ENCODE results near the gene TUSC2.

The TUSC2 gene

GRCh38 chr3:50334339-50335075, 6.5 kb upstream of the TUSC2 start:
- DNase-seq (ENCODE audit: low read depth): no peak

- DNase-seq (ENCODE audit: low read depth): no peak
Measured at GRCh38 chr3:50333744-50334328, 5.8 kb upstream of the TUSC2 start.

- no peak for DNase-seq (ENCODE audit: low read depth)
Measured at GRCh38 chr3:50331364-50331907, 3.4 kb upstream of the TUSC2 start.

- DNase-seq (ENCODE audit: low read depth): no peak
Measured at GRCh38 chr3:50330330-50330729, 2.3 kb upstream of the TUSC2 start.

- DNase-seq (ENCODE audit: low read depth): no peak
Measured at GRCh38 chr3:50327129-50327528, 894 bp downstream of the TUSC2 start.

- no peak for DNase-seq (ENCODE audit: low read depth)
Measured at GRCh38 chr3:50326182-50326541, 1.9 kb downstream of the TUSC2 start.

- no peak for DNase-seq (ENCODE audit: low read depth)
Measured at GRCh38 chr3:50325497-50326181, 2.4 kb downstream of the TUSC2 start.

- no peak for DNase-seq (ENCODE audit: low read depth)
Measured at GRCh38 chr3:50325113-50325480, 2.9 kb downstream of the TUSC2 start.

- peak; percentile 37 for DNase-seq (ENCODE audit: low read depth)
Measured at GRCh38 chr3:50324351-50325112, 3.5 kb downstream of the TUSC2 start.

- no peak for DNase-seq (ENCODE audit: low read depth)
Measured at GRCh38 chr3:50323614-50324199, 4.3 kb downstream of the TUSC2 start.

GRCh38 chr3:50323092-50323600, 4.9 kb downstream of the TUSC2 start:
- DNase-seq (ENCODE audit: low read depth): no peak

GRCh38 chr3:50322386-50323091, 5.5 kb downstream of the TUSC2 start, which contains the start of gene HYAL2:
Gene HYAL2, minus strand, starts transcription at chr3:50322745. Its CDS starts 2,256 bp downstream, at chr3:50320489.
- no peak for DNase-seq (ENCODE audit: low read depth)

- DNase-seq (ENCODE audit: low read depth): no peak
Measured at GRCh38 chr3:50322115-50322385, 6.0 kb downstream of the TUSC2 start.

GRCh38 chr3:50321336-50322114, 6.5 kb downstream of the TUSC2 start:
- peak; percentile 68 for DNase-seq (ENCODE audit: low read depth)

- no peak for DNase-seq (ENCODE audit: low read depth)
Measured at GRCh38 chr3:50320853-50321335, 7.1 kb downstream of the TUSC2 start.

- DNase-seq (ENCODE audit: low read depth): no peak
Measured at GRCh38 chr3:50319894-50320625, 8.0 kb downstream of the TUSC2 start.

GRCh38 chr3:50319181-50319893, 8.7 kb downstream of the TUSC2 start:
- no peak for DNase-seq (ENCODE audit: low read depth)

- DNase-seq (ENCODE audit: low read depth): no peak
Measured at GRCh38 chr3:50318615-50319014, 9.4 kb downstream of the TUSC2 start.

GRCh38 chr3:50318163-50318562, 9.9 kb downstream of the TUSC2 start:
- no peak for DNase-seq (ENCODE audit: low read depth)
